Loucy (cell line): Measurements from ENCODE around the gene PDRG1.
"Not testable (repeated sequence)": the region's sequence is repeated elsewhere in the genome, so short reads cannot be mapped to it uniquely, and the experiment has no call there.

Source experiments
- H2AFZ ChIP-seq: fragments of 200-600 bp; sonication (generic); 2 replicates; pipeline ENCODE4 v1.6.0; 2016; ENCODE audit warnings: antibody characterized with exemption, mild to moderate bottlenecking, low read length, moderate library complexity
- H3F3A ChIP-seq: fragments of 200-600 bp; 2 replicates; pipeline ENCODE4 v1.6.0; 2016; ENCODE audit warnings: antibody characterized with exemption, low read depth, mild to moderate bottlenecking
- H3K27me3 ChIP-seq: fragments of 200-600 bp; sonication (generic); 2 replicates; pipeline ENCODE4 v1.6.1; 2014; ENCODE audit warnings: low read length, mild to moderate bottlenecking; ENCODE audit not compliant: insufficient read depth, poor library complexity, severe bottlenecking
- H3K36me3 ChIP-seq: fragments of 200-600 bp; sonication (generic); 2 replicates; pipeline ENCODE4 v1.6.1; 2016; ENCODE audit warnings: low read length; ENCODE audit not compliant: insufficient read depth
- H3K4me1 ChIP-seq: fragments of 200-600 bp; sonication (generic); 2 replicates; pipeline ENCODE4 v1.5.1; 2014; ENCODE audit warnings: low read length, mild to moderate bottlenecking; ENCODE audit not compliant: insufficient read depth, poor library complexity, severe bottlenecking
- H3K4me2 ChIP-seq: fragments of 200-600 bp; sonication (generic); 2 replicates; pipeline ENCODE4 v1.6.0; 2014; ENCODE audit warnings: antibody characterized with exemption, low read length, low read depth, mild to moderate bottlenecking; ENCODE audit not compliant: poor library complexity, severe bottlenecking
- H3K4me3 ChIP-seq: fragments of 200-600 bp; sonication (generic); 2 replicates; pipeline ENCODE4 v1.5.1; 2014; ENCODE audit warnings: low read length, mild to moderate bottlenecking, mixed read lengths; ENCODE audit not compliant: poor library complexity, severe bottlenecking
- H3K79me2 ChIP-seq: fragments of 200-600 bp; sonication (generic); 2 replicates; pipeline ENCODE4 v1.6.1; 2014; ENCODE audit warnings: low read length; ENCODE audit not compliant: insufficient read depth
- H3K9ac ChIP-seq: fragments of 200-600 bp; sonication (generic); 2 replicates; pipeline ENCODE4 v1.6.0; 2014; ENCODE audit warnings: mild to moderate bottlenecking, low read depth, low read length, moderate library complexity; ENCODE audit not compliant: poor library complexity, severe bottlenecking
- H3K9me2 ChIP-seq: fragments of 200-600 bp; sonication (generic); replicated peaks from 2 replicates; pipeline ENCODE4 v1.6.1; 2016; ENCODE audit warnings: low read depth, low read length, mixed read lengths
- H3K9me3 ChIP-seq: fragments of 200-600 bp; sonication (generic); 2 replicates; pipeline ENCODE4 v1.6.1; 2014; ENCODE audit warnings: mild to moderate bottlenecking, antibody characterized with exemption, low read length, low read depth; ENCODE audit not compliant: insufficient read depth
- H4K20me1 ChIP-seq: fragments of 200-600 bp; sonication (generic); 2 replicates; pipeline ENCODE4 v1.6.0; 2014; ENCODE audit warnings: antibody characterized with exemption, low read length, mild to moderate bottlenecking; ENCODE audit not compliant: insufficient read depth, poor library complexity, severe bottlenecking
- EZH2phosphoT487 ChIP-seq: fragments of 200-600 bp; IDR thresholded peaks from 2 replicates; pipeline ENCODE4 v1.6.1; 2018; ENCODE audit warnings: antibody characterized with exemption, mild to moderate bottlenecking, moderate library complexity, borderline replicate concordance
- TF ChIP-seq, protein P1 (sequence below): fragments of 200-600 bp; sonication (generic); conservative IDR thresholded peaks from 2 replicates; pipeline ENCODE4 v1.5.1; 2014; ENCODE audit warnings: mild to moderate bottlenecking, antibody characterized with exemption, low read length

PDRG1 gene

GRCh38 chr20:31918466-31919105, 33.3 kb downstream of the PDRG1 start:
- Histone ChIP-seq H3K27me3 (no peaks in the 10 kb centered on the region), H3F3A (no peaks in the 10 kb centered on the region), H3K79me2 (no peaks in the 10 kb centered on the region), H3K9ac (no peak overlapping the region), H4K20me1 (no peaks in the 10 kb centered on the region), H3K4me1 (peaks cover 4% of the 10 kb centered on the region), H2AFZ (no peak overlapping the region), H3K9me3 (no peaks in the 10 kb centered on the region), H3K9me2 (no peaks in the 10 kb centered on the region), H3K4me3 (no peak overlapping the region), H3K4me2 (no peak overlapping the region), H3K36me3 (no peaks in the 10 kb centered on the region)
- TF ChIP-seq, protein P1, sequence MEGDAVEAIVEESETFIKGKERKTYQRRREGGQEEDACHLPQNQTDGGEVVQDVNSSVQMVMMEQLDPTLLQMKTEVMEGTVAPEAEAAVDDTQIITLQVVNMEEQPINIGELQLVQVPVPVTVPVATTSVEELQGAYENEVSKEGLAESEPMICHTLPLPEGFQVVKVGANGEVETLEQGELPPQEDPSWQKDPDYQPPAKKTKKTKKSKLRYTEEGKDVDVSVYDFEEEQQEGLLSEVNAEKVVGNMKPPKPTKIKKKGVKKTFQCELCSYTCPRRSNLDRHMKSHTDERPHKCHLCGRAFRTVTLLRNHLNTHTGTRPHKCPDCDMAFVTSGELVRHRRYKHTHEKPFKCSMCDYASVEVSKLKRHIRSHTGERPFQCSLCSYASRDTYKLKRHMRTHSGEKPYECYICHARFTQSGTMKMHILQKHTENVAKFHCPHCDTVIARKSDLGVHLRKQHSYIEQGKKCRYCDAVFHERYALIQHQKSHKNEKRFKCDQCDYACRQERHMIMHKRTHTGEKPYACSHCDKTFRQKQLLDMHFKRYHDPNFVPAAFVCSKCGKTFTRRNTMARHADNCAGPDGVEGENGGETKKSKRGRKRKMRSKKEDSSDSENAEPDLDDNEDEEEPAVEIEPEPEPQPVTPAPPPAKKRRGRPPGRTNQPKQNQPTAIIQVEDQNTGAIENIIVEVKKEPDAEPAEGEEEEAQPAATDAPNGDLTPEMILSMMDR: no peak
- no peak for TF ChIP-seq EZH2phosphoT487

- H2AFZ ChIP-seq, H3K9me2 ChIP-seq, H3K4me3 ChIP-seq, H3K4me2 ChIP-seq, H3K4me1 ChIP-seq, H4K20me1 ChIP-seq, H3K9ac ChIP-seq, H3K79me2 ChIP-seq, H3F3A ChIP-seq, H3K36me3 ChIP-seq, H3K27me3 ChIP-seq, H3K9me3 ChIP-seq: not testable (repeated sequence)
These were observed 33.9 kb downstream of the PDRG1 start for GRCh38 chr20:31917962-31918412.

GRCh38 chr20:31916708-31917107, 35.1 kb downstream of the PDRG1 start:
- H3F3A ChIP-seq: no peaks in the 10 kb centered on the region
- H3K9ac ChIP-seq: no peak overlapping the region
- H3K79me2 ChIP-seq: no peaks in the 10 kb centered on the region
- H2AFZ ChIP-seq: peak overlapping the region; percentile 9; the same call in 1 of the 2 replicates
- H3K4me2 ChIP-seq: no peak overlapping the region
- no peaks in the 10 kb centered on the region for H4K20me1 ChIP-seq
- no peaks in the 10 kb centered on the region for H3K4me1 ChIP-seq
- no peaks in the 10 kb centered on the region for H3K9me3 ChIP-seq
- TF ChIP-seq EZH2phosphoT487: no peak
- TF ChIP-seq, protein P1: no peak
- H3K27me3 ChIP-seq: no peaks in the 10 kb centered on the region
- no peaks in the 10 kb centered on the region for H3K36me3 ChIP-seq
- no peak overlapping the region for H3K4me3 ChIP-seq
- H3K9me2 ChIP-seq: no peaks in the 10 kb centered on the region
